Activated T-cell treated with anti-CD3 and anti-CD28 coated beads, Interleukin-2, amount 50 U/mL, for 48 hours (primary cell): ENCODE results near the gene ZDHHC7.
"Not testable (repeated sequence)": the region's sequence is repeated elsewhere in the genome, so short reads cannot be mapped to it uniquely, and the experiment has no call there.

ENCODE experiments used
- DNase-seq, 2 experiments: peaks; one replicate each; pipeline ENCODE4 v3.0.0-alpha.2; 2020

The ZDHHC7 gene

DNA sequence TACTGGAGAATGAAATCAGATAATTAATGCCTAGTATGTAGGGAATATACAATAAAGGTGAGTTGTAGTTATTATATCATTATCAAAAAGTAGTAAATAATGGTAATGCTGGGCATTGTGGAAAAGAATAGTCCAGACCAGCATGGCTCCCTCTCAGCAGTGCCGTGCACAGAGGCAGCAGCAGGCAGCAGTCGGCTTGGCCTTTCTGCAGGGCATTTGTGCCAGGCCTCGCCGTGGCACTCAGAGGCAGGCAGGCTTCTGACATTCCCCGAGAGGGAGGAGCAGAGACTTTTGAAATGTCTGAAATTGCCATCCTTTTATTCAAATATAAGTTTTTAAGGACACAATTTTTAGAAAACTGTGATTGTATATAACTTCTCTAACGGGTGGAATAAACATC lies 31.3 kb upstream of the ZDHHC7 start:
- no peak for DNase-seq

DNA sequence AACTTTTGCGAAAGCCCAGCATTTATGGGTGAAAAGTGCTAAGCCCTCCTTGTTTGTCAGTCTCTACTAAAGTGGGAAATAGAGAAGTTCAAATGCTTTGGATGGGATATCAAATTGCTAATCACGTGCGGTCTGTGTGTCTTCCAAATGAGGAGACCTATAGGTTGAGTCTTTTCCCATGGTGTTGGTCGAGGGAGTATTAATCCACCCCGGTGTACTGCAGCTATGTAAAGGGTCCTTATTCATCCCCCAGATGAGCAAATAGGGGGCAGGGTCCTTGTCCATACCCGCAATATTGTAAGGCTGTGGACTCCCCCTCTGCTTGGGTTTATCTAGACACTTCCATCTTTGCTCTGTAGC lies 30.8 kb upstream of the ZDHHC7 start:
- no peak for DNase-seq

- DNase-seq = no peak
These were observed 30.2 kb upstream of the ZDHHC7 start for GRCh38 chr16:85041219-85042166.

DNA sequence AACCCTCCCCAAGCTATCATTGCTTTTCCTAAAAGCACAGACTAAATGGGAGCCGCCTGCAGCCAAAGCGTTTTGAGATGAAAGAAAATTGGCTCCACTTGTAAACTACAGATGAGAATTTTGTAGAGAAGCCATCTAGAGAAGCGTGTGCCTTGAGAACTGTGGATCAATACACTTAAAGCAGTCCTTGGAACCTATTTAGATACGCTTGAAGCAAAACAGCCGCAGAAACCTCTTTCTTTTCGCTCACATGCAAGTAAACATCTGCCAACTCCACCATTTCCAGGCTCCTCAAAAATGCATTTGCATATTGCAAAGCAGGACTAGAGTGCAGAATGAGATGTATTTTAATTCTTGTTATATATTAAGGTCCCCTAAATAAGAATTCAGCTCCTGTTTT lies 29.4 kb upstream of the ZDHHC7 start:
- no peak for DNase-seq

DNA sequence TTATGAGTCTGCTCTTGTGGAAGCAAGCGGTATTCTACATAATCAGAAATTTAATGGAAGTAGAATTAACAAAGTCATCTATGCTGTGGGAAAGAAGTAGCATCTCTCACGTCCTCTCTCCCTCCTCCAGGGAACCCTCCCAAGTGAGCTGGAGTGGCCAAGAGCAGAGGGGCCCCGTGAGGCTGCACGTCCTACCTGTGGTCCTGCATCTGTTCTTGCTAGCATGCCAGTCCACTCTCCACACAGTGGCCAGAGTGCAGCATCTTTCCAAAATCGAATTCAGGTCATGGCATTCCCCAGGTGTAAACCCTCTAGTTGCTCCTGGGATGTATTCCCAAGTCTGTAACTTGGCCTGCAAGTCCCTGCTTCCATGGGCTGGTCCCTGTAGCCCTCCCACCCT lies 26.4 kb upstream of the ZDHHC7 start:
- no peak for DNase-seq

DNA sequence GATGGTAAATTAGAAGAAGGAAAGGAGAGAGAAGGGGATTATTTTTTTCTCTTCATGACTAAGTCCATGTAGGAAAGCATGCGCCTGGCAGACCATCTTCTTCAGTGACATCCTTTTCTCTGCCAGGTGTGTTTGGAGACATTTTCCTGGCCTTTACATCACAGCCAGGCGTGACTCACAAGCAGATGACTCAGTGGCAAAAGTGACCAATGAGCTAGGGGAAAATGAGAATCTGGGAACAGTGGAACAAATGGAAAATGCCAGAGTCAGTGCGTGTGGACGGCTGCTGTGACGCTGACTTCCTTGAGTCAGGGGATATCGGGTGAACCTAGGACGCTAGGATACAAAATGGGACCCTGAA lies 25.7 kb upstream of the ZDHHC7 start:
- DNase-seq = no peak

DNA sequence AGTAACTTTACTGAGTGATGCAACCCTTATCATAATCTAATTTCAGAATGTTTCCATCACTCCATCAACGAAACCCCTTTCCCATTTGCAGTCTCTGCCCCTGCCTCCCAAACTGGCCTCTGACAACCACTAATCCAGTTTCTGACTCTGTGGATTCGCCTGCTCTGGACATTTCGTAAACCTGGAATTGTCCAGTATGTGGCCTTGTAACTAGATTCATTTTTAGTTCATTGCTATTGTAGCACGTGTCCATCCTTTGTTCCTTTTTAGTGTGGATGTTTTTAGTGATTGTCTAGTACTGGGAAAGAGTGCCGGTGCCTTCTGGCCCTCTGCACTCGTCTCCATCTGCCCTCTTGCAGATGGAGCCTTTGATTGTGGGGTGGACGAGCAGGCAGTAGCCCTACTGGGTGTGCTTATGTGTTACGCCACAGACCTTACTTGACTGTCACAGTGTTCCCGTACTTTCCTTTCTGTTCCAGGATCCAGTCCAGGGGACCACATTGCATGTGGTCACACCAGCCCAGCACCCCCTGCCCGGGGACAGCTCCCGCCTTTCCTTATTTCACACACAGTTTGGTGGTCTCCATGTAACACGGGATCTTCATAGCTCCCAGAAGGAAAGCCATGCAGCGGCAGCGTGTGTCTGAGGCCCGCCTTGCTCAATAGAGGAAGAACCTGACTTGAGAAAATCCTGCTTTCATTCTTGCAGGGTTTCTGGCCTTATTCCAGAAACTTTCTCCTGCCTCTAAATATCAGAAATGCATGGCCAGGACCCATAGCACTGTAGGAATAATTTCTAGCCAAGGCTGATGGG lies 25.1 kb upstream of the ZDHHC7 start:
- DNase-seq = no peak

DNA sequence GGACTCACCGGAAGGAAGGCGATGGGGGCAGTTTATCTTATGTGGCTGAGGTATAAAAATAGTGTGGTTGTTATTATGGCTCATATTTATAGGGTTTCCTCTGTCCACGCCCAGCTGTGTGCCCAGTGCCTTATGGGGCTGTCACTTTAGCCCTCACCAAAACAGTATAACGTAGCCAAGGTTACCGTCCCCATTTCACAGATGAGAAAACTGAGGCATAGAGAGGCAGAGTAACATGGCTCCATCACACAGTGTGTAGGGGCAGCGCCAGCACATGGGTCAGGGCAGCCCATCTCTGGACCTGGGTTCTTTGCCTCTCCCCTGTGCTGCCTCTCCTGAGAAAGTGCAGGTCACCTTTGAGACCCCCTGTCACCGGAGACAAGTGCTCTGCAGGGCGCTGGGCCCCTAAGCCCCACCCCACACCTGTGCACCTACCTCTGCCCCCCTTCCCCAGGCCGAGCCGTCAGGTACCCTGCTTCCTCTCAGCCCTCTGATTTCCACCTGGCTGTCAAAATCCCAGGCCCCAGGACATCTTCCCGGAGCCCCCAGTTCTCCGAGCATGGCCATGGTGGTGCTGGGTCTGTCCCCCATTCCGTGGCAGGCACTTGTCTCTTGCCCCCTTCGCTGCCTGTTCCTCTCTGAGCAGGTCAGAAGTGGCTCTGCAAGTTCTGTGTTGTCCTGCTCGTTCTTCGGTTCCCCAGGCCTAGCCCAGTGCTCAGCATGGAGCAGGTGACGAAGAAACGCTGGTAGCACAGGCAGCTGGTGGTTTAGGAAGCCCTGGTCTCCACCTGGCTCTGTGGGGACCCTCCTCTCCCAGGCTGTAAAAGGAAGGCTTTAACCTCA lies 23.5 kb upstream of the ZDHHC7 start:
- no peak for DNase-seq

- no peak for DNase-seq
These were observed 21.8 kb upstream of the ZDHHC7 start for GRCh38 chr16:85033171-85033570.

GRCh38 chr16:85032187-85032586 lies 20.9 kb upstream of the ZDHHC7 start:
- not testable (repeated sequence) for DNase-seq

GRCh38 chr16:85031451-85031850 lies 20.1 kb upstream of the ZDHHC7 start:
- DNase-seq = no peak

DNA sequence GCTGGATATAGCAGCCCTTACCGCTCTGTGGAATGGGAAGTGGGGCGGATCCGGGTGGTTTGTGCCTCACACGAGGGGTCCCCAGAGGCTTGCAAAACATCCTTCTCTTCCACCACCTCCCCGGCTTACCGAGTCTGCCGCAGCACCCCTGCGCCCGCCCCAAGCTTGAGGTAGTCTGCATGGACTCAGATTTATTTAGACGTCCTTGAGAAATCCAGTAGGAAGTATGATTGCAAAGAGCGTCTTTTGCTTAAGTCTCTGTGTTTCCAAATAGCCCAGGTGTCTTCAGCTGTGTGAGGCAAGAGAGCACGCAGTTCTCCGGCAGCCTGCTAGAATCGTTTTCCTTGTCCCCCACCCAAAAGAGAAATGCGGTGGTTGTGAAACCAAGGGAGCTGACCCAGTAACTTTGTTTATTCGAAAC lies 18.7 kb upstream of the ZDHHC7 start:
- DNase-seq = no peak

- peak; percentile 49 to 65 for DNase-seq
These were observed 18.1 kb upstream of the ZDHHC7 start for GRCh38 chr16:85029408-85029784.

DNA sequence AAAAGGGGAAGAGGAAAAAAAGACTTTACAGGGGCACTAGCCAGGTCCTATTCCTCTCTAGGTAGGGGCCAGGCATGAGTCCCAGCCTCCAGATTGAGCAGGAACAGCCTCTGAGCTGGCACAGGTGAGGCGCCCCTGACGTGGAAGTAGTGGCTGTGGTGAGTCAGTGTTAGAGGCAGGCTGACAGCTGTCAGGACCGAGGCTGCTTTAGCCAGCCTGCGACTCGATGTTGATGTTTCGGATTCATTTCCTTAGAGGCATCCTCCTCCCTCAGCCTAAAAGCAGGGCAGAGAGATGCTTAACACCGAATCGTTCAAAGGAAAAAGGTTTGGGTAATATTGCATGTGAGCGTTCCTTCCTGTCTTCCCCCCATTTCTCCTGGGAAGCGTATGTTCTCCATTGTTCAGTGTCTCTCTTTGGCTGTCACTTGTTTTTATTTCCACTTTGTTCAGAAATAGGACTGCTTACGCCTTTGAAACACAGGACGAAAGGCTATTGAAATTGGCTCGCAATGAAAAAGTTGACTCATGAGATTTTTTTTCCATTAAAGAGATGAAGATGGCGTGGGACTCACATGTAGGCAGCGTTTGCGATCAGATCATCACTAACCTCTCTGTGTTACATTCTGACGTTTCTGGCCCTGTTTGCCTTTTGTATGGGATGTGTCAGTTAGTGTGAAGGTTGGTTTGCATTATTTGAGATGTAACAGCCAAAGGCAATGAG lies 17.5 kb upstream of the ZDHHC7 start:
- peak; percentile 77 to 81 for DNase-seq

DNA sequence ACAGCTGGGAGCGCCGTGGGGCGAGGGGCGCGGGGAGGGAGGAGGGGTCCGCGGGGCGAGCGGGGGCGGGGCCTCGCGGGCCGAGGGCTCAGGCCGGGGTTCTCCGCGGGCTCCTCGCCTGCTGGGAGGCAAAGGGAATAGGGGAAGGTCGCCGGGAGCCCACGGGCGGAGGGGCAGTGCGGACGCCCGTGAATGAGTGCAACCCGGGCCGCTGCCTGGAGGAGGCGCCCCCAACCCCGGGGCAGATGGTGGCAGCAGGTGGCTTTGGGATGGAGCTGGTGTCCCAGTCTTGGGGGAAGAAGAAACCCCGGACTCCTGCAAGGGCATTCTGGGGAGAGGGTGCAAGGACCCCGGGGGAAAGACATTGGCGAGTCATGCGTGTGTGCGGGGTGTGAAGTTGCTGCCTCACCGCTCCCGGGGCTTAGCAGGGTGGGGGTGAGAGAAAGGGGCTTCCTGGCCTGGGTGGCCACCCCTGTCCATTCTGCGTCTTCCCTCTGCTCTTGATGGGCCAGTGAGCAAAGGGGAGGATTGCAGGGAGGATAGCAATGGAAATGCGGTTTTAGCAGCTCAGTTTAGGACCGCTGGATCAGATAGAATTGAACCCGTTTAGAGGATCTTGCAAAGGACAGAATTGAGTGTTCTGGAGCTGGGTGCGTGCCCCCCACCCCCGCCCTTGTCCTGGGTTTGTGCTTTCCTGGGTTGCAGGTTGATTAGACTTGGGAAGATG lies 16.8 kb upstream of the ZDHHC7 start:
- peak; percentile 45 to 55 for DNase-seq

GRCh38 chr16:85027349-85027957 lies 16.1 kb upstream of the ZDHHC7 start, which contains the start of gene KIAA0513:
TSS of gene KIAA0513 (plus strand) at chr16:85027795. CDS start at chr16:85067072, 39,277 bp downstream.
- peak; percentile 96 to 97 for DNase-seq

DNA sequence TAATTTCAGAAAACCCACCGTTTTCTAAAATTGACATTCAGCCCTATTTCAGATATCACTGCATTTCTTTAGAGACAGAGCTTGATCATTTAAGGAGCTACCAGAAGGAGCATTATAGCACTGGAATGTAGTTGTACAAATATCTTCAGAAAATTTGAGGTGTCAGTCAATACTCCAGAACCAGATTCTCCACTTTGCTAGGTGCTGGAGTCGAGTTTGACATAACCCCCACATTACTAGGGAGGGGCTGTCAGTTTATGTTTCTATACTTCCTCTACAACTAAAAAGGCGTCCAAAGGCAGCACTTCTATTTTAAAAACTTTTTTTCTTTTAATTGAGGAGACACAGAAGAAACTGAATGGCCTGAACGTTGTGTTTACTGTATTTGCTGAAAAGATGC lies 15.4 kb upstream of the ZDHHC7 start:
- DNase-seq = no peak

DNA sequence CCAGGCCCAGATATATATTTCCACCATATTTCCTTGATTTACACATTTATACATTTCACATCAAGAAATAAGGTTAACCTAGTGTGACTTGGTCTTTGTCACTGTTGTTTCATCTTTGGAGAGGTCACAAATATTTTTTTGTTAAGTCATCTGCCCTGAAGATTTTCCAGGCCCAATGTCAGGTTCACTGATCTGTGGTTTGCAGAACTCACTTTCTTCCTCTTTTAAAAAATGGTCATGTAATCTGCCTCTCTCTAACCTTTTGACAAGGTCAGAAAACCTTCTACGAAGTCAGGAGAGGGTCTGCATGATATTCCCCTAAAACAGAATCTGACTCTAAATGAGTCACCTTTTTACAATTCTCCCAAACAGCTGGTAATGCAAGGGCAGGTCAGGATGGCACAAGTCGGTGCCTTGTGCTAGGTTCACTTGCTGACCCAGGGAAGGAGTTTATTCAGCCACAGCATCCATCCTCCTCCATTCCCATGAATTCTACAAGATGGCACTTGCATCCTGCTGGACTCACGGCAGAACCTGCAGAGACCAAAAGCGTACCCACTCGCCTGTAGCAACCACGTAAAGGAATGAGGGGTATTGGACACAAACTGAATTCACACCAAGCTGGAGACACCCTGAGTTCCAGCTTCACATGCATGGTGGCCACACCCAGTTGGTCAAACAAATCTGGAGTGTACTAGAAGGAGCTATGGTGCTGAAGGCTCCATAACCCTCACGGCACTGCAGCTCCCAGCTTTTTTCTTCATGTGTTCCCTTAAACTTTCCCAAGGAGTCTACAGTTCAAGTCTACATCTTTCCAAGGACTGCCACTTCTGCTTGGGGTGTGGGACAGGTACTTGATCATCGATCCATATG lies 14.7 kb upstream of the ZDHHC7 start:
- no peak for DNase-seq

DNA sequence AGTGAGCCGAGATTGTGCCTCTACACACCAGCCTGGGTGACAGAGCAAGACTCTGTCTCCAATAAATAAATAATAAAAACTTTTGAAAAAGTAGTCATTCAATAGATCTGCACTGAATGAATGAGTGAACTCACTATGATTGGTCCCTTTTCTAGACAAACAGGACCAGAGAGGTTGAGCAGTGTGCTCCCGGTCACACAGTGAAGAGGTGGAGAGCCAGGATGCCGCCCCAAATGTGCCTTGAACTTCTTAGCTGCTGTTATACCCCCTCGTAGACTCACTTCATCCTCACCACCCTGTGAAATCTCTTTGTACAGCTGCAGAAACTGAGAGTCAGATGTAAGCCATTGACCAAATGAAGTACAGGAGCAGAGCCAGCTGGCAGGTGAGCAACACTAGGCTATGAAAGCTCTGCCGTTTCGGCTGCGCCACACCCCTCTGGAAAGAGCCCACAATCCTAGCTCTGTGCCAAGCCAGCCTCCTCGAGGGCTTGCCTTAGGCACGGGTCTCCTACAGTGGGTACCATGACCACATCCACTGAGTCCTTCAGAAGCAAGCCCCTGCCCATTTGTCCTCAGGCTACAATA lies 8.4 kb upstream of the ZDHHC7 start:
- no peak for DNase-seq
